HL-60 (cell line): ENCODE measurements around the gene SORCS1.

Experiments
- DNase-seq, 2 experiments: peaks; one replicate each; pipeline ENCODE4 v3.0.0-alpha.2; 2010 to 2020; ENCODE audit warnings: low read depth in 1 of 2, low spot score in 1 of 2
- H3K27ac ChIP-seq: fragments of 250-450 bp; sonication (Bioruptor Pico); replicated peaks from 2 replicates; pipeline ENCODE4 v1.5.1; 2020; ENCODE audit warnings: mild to moderate bottlenecking, moderate library complexity
- H3K27me3 ChIP-seq: fragments of 250-450 bp; sonication (Bioruptor Pico); 2 replicates; pipeline ENCODE4 v1.5.1; 2021; ENCODE audit warnings: mild to moderate bottlenecking, moderate library complexity; ENCODE audit not compliant: insufficient read depth, poor library complexity, severe bottlenecking
- H3K4me3 ChIP-seq: replicated peaks from 2 replicates; pipeline ENCODE4 v1.5.1; 2011; ENCODE audit warnings: mild to moderate bottlenecking, control low read depth, low read length; ENCODE audit not compliant: insufficient read depth
- GABPA ChIP-seq: IDR thresholded peaks from 2 replicates; pipeline ENCODE4 v1.6.1; 2012; ENCODE audit warnings: low read depth
- POLR2AphosphoS5 ChIP-seq: IDR thresholded peaks from 2 replicates; pipeline ENCODE4 v1.6.1; 2012; ENCODE audit warnings: low read depth
- SPI1 ChIP-seq: IDR thresholded peaks from 2 replicates; pipeline ENCODE4 v1.6.1; 2012; ENCODE audit warnings: low read depth, mild to moderate bottlenecking, borderline replicate concordance
- TF ChIP-seq, protein P1 (sequence below): IDR thresholded peaks from 2 replicates; pipeline ENCODE4 v1.6.1; 2012; ENCODE audit warnings: low read depth; ENCODE audit not compliant: insufficient replicate concordance
- TF ChIP-seq, protein P2 (sequence below): IDR thresholded peaks from one replicate; pipeline ENCODE4 v1.5.1; 2011; ENCODE audit warnings: low read length, control low read depth, inconsistent platforms; ENCODE audit not compliant: insufficient read depth

The SORCS1 gene

DNA sequence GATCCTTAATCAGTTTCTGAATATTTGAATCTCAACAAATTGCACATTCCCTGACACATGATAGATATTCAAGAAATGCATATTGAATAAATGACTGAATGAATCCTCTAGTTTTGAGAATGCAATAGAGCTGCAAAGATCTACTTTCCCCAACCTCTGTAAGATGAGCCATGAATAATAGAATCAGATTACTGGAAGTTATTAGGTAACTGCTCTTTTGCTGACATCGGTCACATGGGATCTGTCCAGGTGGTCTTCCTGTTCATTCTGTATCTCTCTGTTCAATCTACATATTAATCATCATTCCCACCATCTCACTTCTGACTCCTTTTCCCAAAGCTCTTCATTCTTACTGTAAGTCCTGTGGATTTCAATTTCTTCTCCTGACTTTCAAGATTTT lies 638.7 kb downstream of the SORCS1 start:
- H3K4me3 ChIP-seq, result no peak overlapping the region
- no peak for DNase-seq
- no peaks in the 10 kb centered on the region for H3K27me3 ChIP-seq
- H3K27ac ChIP-seq, result no peak overlapping the region
- TF ChIP-seq GABPA (no peak), POLR2AphosphoS5 (no peak), SPI1 (no peak)
- TF ChIP-seq, protein P1, sequence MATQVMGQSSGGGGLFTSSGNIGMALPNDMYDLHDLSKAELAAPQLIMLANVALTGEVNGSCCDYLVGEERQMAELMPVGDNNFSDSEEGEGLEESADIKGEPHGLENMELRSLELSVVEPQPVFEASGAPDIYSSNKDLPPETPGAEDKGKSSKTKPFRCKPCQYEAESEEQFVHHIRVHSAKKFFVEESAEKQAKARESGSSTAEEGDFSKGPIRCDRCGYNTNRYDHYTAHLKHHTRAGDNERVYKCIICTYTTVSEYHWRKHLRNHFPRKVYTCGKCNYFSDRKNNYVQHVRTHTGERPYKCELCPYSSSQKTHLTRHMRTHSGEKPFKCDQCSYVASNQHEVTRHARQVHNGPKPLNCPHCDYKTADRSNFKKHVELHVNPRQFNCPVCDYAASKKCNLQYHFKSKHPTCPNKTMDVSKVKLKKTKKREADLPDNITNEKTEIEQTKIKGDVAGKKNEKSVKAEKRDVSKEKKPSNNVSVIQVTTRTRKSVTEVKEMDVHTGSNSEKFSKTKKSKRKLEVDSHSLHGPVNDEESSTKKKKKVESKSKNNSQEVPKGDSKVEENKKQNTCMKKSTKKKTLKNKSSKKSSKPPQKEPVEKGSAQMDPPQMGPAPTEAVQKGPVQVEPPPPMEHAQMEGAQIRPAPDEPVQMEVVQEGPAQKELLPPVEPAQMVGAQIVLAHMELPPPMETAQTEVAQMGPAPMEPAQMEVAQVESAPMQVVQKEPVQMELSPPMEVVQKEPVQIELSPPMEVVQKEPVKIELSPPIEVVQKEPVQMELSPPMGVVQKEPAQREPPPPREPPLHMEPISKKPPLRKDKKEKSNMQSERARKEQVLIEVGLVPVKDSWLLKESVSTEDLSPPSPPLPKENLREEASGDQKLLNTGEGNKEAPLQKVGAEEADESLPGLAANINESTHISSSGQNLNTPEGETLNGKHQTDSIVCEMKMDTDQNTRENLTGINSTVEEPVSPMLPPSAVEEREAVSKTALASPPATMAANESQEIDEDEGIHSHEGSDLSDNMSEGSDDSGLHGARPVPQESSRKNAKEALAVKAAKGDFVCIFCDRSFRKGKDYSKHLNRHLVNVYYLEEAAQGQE, result no peak
- TF ChIP-seq, protein P2, sequence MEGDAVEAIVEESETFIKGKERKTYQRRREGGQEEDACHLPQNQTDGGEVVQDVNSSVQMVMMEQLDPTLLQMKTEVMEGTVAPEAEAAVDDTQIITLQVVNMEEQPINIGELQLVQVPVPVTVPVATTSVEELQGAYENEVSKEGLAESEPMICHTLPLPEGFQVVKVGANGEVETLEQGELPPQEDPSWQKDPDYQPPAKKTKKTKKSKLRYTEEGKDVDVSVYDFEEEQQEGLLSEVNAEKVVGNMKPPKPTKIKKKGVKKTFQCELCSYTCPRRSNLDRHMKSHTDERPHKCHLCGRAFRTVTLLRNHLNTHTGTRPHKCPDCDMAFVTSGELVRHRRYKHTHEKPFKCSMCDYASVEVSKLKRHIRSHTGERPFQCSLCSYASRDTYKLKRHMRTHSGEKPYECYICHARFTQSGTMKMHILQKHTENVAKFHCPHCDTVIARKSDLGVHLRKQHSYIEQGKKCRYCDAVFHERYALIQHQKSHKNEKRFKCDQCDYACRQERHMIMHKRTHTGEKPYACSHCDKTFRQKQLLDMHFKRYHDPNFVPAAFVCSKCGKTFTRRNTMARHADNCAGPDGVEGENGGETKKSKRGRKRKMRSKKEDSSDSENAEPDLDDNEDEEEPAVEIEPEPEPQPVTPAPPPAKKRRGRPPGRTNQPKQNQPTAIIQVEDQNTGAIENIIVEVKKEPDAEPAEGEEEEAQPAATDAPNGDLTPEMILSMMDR, result no peak
